GM18909 (cell line): ENCODE results near the gene CFAP61.
"Not testable (repeated sequence)": the region's sequence is repeated elsewhere in the genome, so short reads cannot be mapped to it uniquely, and the experiment has no call there.

Source experiments
- ATAC-seq: cut with Tn5 transposase; IDR thresholded peaks from one replicate; pipeline ENCODE4 v1.9.1; 2021; ENCODE audit warnings: mild to moderate bottlenecking; ENCODE audit not compliant: unreplicated experiment, poor library complexity

CFAP61 gene, protein sequence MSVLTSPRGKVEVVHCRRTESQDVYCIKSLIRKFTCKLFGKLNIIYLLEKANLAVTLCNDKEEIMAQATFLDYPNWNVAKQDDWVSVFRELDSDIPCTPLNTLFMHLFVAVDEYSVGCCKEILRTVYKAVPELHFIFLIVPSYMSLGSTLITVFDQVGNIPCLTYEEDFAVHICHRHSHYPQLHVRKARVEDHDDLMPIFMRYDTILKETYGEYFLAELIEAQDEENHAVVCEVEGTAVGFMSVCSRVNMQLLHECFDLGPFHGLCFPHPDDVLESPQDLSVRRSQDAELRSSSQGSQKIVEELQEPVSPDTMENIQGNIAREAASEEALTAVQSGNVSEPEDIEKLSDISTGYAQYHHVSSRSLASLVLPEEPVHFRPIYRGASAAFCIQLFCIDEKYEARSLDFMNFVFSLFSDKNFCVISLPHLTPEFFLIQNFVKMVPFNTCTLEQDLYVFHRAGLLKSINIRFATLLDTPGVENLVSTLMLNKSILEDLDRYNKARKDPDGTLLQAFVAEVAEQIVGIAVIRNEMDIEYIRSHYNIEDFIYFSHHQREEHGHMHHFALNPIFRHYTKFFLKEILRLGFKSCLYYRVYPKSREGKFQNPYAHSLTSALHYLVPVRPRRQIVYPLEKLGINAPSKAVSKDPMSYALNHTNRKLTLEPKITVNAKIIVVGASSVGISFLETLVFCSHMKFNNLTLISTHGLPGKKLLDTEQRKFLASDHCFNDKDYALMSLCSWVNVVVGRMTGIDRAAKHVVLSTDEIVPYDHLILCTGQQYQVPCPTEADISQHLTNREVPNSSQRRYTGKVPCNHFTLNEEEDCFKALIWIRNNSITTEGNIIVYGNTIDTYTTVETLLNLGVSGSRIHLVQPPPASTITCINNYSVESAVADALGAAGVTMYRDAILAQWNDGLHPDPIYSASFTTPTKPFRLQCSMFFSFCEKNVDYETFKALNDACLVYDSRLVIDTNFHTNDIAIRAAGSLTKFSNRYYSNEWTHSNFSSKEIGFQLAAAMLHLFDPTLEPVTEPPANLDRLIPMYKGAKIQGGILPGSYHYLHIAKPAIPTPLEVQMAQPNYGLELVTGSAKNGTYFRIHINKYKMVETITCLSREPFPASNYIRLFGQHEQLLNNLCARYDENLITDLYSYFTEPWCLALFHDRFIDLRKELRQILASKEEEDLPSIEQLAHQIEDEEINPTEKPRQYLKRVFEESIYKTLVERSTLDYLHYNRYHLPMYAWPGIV

DNA sequence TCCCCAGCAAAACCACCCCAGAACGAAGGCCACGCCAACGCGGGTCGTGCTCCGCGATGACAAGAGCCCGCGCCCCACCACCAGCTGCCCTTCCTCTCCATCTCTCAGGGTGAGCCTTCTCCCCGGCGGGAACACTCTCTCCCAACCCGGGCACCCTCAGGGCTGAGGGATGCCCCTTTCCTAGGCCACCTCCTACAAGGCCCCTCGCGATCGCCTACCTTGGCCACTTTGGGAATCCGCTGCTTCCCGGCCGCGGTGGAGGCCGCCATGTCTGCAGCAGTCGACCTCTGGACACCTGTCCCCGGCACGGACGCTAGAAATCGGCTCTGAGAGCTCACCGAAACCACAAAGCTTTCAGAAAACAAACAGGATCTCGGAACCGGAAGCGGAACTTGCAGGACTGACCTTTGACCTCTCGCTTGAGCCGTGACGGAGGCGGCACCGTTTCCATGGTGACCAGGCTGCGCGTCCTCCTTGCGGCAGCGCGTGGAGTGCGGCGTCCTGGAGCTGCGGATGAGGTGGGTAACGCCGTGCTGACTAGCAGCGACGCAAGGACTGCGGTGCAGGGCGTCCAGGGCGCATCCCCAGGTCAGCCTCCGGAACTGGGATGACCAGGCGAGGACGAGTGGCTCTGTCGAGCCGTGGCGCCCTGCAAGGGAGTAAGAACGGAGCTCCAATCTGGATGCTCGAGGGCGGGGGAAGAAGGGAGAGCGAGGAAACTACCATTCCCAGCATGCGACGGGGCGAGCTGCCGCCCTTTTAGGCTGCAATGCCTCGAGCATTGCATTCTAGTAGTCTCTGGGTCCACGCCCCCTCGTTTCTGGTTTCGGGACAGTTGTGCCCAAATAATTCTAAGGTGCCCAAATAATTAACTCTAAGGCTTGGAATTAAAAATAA, at the start of gene CFAP61, which contains the start of gene CRNKL1:
Gene CFAP61, plus strand, starts transcription at position 459 of the 897 bp plus-strand sequence. CDS start 4,122 bp downstream, outside the sequence.
Gene CRNKL1, minus strand, starts transcription at position 393 of the 897 bp plus-strand sequence. Its CDS starts 124 bp downstream, at position 269.
- ATAC-seq = peak; percentile 96

DNA sequence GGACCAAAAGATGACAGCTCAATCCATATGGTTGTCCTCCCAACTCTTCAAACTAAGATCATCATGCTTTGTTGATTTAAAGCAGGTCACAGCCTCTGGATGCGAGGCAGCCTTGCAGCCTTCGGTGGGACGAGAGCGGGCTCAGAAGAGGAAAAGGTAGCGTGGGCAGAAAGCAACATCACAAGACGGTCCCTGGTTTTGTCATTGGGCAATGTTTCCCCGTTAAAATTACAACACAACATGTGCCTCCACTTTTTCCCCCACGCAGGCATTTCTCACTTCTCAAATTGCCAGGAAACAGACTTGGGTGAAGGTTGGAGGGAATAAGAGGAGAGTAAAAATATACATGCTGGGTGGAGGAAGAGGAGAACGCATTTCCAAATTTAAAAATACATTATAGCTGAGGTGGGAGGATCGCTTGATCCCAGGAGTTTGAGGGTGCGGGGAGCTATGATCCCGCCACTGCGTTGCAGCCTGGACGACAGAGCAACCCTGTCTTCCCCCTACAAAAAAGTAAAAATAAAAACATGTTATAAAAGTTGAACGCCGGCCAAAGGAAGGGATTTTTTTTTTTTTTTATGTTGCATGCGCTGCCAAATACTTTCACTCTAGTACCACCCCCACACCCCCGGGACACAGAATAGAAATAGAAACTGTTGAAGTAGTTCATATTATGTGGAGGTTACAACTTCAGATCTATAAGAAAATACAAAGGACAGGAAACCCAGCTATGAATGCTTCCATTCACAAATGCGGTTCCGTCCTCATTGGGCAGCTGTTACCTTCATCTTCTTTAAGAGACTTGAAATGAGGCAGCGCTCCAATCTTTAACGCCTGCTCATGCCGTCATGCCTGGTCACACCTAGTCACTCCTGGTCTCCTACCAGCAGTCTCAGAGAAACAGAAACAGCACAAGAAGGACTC, 49.0 kb upstream of the CFAP61 start:
- no peak for ATAC-seq

DNA sequence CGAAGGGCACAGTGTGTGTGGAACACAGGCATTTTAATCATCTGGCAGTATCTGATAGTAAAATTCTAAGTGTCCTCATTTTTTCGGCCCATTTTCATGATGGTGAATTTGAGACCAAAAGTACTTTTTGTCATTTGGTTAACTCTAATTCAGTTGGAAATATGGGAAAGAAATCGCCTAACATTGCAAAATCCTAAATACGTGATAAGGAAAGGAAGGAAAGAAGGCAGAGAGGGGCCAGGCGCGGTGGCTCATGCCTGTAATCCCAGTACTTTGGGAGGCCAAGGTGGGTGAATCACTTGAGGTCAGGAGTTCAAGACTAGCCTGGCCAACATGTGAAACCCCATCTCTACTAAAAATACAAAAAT, 48.4 kb upstream of the CFAP61 start:
- not testable (repeated sequence) for ATAC-seq

DNA sequence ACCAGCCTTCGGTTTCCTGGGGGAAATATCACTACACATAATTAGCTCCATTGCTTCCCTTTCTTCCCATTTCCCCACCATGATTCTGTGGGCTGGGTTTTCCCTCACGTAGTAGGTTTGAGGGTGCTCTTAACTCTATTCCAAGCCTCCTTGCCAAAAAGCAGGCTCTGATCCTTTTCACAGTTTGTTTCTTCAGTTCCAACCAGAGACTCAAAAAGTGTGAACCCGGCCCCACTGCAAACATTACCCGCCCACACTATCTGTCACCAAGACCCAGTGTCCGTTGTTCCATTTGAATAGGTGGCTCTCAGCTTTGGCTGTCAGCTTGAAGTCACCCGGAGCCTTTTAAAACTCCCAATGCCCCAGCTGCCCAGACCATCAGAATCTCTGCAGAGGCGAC, 47.0 kb upstream of the CFAP61 start:
- no peak for ATAC-seq

DNA sequence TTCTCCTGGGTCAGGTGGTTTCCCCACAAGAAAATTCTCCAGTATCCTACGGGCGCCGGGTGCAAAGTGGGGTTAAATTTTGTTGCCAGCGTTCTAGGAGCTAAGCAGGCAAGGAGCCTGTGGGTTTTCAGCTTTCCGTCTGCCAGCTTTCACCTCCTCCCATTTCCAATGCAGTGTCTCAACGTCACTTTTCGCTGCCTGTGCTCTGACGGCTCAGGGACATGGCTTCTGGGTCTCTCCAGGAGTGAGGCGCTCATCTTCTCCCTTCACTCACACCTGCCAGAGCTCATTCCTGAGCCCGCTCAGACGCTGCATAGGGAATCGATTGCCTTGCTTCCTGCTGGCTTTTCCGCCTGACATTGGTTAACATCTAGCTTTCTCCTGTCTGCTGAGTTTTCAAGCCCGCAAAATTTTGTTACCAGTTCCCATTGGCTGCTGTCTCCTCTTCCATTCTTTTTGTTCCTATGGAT, 42.5 kb upstream of the CFAP61 start:
- ATAC-seq = no peak

DNA sequence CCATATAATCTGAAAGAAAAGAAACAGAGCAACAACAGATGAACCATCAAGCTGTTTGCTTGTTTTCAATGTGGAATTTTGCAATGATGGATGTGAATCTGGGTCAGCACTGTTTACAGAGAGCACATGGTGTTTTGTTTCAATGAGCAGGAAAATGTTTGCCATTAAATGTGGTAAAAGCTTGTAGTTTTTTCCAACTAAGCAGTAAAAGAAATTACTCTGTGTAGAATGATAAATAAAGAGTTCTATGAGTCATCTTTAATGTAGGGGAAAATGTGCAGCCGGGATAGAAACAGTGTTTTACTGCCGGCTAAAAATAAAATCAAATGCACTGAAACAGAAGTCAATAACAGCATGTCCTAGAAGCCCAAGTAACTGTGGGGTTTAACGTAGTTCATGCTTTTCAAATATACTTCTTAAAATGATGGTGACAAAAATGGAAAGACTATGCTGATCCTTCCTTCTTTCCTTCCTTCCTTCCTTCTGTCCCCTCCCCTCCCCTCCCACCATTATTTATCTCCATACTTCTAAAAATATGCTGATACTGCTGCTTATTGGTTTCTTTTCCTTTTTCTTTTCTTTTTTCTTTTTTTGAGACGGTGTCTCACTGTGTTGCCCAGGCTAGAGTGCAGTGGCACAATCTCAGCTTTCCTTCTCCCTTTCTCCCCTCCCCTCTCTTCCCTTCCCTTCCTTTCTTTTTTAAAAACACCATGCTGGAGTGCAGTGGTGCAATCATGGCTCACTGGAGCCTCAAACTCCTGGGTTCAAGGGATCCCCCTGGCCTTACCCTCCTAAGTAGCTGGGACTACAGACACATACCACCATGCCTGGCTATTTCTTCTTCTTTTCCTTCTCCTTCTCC, 41.5 kb upstream of the CFAP61 start:
- no peak for ATAC-seq

DNA sequence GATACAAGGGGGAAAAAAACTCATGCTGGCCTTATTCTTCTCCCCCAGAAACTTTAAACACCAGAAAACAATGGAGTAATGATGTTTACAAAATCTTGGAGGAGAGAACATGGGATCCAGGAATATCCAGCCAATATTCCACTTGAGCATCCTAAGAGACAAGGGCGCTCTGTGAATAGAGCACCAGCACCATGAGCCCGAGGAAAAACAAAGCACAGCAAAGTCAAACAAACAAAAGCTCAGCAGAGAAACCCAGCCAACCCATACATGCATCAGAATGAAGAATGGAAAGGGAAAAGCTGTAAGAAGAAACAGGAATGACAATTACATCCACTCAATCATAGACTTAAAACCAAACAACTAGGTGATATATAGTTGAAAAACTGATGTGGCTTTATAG, 39.8 kb upstream of the CFAP61 start:
- ATAC-seq = no peak

DNA sequence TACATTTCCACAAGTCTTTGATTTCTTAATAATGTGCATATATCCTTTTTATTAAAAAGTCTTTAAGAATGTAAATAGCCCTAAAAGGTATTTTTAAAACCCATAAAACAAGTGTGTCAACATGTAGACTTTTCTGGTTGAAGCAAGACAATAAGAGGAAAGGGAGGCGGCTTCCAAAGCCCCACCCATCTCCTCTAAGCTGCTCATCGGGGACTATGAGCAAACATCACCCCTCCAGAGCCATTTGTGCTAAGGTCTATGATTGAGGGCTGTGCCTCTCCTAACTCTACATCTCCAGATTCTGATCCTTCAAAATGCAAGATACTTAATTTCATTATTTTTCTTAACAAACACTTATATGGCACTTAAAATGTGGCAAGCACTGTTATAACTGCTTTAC, 37.7 kb upstream of the CFAP61 start:
- no peak for ATAC-seq

DNA sequence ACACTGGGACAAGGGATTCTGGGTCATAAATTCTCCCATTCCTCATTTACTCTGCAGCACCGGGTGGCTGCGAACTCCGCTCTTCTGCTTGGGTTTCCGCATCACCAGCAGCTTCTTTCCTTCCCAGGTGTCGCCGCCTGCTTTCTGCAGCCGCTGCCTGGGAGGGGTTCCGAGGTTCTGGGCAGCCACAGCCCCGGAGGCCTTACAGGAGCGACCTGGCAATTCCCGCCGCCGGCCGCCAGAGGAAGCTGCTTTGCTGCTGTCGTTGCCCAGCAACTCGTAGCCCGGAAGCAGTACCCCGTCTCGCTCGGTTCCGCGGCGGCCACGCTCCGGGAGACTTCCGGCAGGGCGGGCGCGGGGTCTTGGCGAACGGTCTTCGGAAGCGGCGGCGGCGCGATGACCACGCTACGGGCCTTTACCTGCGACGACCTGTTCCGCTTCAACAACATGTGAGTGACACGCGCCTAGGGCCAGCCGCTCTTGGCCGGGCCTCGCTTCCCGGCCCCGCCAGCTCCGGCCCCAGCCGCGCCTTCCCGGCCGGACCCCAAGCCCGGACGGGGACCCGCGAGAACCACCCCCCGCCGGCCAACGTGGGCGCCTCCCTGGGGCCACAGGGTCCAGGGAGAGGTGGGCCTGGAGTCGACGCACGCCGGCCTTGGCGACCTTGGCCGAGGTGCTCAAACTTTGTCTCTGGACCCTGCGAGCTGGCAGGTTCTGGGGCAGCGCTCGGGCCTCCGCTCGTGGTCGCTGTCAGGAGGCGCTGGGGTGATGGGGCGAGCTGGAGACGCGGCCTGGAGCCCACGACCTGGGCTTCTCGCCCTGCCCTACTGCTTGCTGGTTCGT, 35.1 kb upstream of the CFAP61 start, which contains the start of gene NAA20:
Gene NAA20, plus strand, starts transcription at position 362 of the 843 bp plus-strand sequence. Its CDS starts 35 bp downstream, at position 397.
- ATAC-seq = peak; percentile 99

DNA sequence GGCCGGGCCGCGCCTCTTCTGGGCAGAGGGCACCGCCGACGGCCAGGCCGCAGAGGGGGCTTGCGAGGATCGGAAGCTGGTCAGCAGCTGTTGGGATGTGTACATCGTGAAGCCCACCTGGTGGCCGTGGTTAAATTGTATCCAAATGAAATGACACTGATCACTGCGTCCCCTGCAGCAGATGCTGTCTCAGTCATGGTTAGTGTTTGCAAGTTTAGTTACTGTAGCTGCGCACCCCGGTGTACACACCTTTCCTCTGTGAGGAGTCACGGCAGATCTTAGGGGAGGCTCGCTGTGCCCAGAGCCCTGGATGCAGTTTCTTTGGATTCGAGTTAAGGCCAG, 34.5 kb upstream of the CFAP61 start:
- peak; percentile 10 for ATAC-seq

DNA sequence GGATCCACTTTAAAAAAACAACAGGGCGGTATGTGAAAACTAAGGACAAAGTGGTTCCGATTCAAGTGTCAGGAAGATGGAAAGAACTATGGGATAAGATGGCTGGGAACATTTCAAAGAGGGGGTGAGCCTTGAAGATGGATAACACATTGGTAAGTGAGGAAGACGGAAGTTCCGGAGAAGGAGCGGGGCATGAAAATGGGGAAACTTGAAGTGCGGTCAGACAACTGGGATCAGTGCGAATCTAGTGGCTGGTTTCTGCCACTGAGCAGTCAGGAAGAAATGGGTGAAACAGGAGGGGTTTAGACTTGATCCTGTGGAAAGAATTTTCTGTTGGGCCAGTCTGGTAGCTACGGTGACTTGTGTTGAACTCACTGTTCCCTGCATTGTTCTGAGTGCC, 34.0 kb upstream of the CFAP61 start:
- no peak for ATAC-seq

DNA sequence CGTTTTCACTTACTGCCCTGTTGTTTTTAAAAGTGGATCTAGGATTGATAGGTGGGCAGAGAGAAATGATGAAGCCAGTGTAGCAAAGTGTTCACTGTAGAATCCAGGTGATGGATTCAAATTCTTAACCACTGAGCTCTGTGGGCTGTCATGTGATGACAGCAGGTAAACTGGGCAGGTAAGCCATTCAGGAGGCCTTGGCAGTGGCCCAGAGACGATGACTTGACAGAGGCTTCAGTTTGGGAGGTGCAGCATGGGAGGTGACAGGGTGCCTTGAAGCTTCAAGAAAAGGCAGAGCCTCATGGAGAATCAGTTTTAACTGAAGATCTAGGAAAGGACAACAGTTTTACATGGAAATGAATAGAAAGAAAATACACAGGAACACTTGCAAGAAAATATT, 33.2 kb upstream of the CFAP61 start:
- no peak for ATAC-seq

DNA sequence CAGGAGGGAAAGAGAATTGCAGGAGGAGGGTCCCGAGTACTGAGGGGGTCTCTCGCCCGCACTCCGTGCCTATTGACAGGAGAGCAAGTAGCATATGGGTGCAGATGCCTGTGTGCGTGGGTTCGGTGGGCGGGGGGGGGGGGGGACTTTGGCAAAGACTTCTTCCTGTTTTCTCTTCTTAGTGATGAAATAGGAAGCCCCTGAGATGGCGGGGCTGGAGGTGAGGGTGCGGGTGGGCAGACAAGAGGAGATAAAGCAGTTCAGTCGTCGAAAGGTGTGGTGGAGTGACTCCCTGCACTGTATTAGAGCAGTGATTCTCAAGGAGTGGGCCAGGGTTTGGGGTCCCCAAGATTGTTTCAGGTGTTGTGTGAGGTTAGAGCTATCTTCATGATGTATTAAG, 31.4 kb upstream of the CFAP61 start:
- ATAC-seq = no peak

DNA sequence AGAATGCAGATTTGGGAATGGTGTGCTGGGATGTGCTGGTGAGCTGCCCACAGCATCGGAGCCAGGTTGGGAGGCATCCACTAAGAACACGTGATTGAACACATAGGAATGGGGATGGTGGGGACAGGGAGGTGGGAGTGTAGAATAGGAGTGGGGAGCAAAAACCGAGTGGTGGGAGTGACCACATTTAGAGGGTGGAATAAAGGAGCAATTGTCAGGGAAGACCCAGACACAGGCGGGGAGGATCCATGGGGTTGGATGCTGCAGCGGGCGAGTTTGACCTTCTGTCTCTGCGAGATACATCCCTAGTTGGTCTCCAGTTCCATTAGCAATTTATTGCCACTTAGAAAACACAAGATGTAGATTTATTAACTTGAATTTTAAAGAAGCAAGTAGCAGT, 30.5 kb upstream of the CFAP61 start:
- no peak for ATAC-seq

DNA sequence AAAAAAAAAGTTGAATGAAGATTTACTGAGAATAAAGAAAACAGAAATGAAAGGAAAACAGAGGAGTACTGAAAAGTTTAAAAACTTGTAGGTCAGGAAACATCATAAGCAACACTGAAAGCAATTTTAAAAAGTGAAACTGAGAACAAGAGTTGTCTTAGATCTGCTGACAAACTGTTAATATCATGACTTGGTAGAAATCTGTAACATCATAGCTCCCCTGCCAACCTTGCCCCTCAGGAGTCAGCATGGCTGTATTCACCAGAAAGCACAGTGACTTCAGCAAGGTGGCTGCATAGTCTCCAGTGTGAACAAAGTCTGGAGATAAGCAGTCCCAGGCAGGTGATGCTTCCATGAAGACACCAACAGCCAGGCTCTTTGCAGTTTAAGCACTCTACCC, 29.8 kb upstream of the CFAP61 start:
- ATAC-seq = peak; percentile 74

DNA sequence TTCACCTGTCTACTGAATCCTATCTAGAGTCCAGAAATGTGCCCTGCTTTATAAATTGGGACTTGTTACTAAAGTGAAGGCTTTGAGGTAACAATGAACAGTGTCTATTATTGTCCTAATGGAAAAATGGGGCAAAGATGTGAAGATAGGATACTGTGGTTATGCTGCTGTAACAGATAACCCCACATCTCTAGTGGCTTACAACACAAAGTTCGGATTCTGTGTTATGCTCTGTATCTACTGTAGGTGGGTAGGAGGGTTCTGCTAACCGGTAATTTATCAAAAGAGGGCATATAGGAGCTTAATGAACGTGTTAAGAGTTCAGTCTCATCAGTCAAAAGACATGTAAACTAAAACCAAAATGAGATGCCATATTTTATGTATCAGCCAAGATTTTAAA, 28.9 kb upstream of the CFAP61 start:
- ATAC-seq = no peak

DNA sequence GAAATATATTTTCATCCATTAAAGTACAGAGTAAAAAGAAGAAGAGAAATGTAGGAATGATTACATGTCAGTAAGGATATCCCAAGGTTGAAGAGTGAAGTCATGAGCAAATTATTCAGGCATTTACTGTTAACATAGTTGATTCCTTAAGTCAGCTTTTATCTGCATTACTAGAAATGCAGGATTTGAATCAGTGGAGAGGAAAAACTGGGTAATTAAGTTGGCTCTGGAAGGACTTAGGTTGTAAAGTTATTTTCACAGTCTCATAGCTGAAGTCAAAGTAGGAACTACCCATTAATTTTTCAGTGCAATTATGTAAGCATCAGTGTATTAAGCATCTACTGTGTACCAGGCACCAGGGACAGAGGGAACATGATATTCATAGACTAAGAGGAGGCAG, 27.4 kb upstream of the CFAP61 start:
- no peak for ATAC-seq
